Mesothelial cell of epicardium (in vitro differentiated cells): ENCODE measurements around the gene TLCD1. TPM values are rescaled to one million over a fixed set of nuclear protein-coding genes. Genes with fewer than 3 reads are reported as not detected.
A peak's percentile ranks its signal among the peaks of the same experiment; 100 is the strongest.
"Not testable (repeated sequence)": the region's sequence is repeated elsewhere in the genome, so short reads cannot be mapped to it uniquely, and the experiment has no call there.

Experiments used
- DNase-seq, 2 experiments: peaks; one replicate each; pipeline ENCODE4 v3.0.0; 2021; ENCODE audit warnings: low spot score in 2 of 2; ENCODE audit not compliant: unreplicated experiment in 2 of 2
- H3K27ac Mint-ChIP-seq: 2 replicates; pipeline ENCODE4 v1.8.0; 2021; ENCODE audit warnings: mixed read lengths
- H3K27me3 Mint-ChIP-seq: 2 replicates; pipeline ENCODE4 v1.8.0; 2021; ENCODE audit warnings: low read depth, mixed read lengths
- H3K36me3 Mint-ChIP-seq: 2 replicates; pipeline ENCODE4 v1.8.0; 2021; ENCODE audit warnings: mixed read lengths
- H3K4me1 Mint-ChIP-seq: 2 replicates; pipeline ENCODE4 v1.8.0; 2021; ENCODE audit warnings: mixed read lengths
- H3K4me3 Mint-ChIP-seq: 2 replicates; pipeline ENCODE4 v1.8.0; 2021; ENCODE audit warnings: mild to moderate bottlenecking, moderate library complexity, mixed read lengths
- H3K9me3 Mint-ChIP-seq: 2 replicates; pipeline ENCODE4 v1.8.0; 2021; ENCODE audit warnings: mixed read lengths
- CTCF ChIP-seq: fragments of 200-600 bp; sonication (generic); IDR thresholded peaks from one replicate; pipeline ENCODE4 v1.5.0; 2021; ENCODE audit warnings: antibody characterized with exemption; ENCODE audit not compliant: unreplicated experiment
- total RNA-seq: library from RNA; stranded (reverse); gene quantifications from 3 replicates; pipeline ENCODE4 v1.2.1, GENCODE V29; 2021

The TLCD1 gene
- total RNA-seq, 1 donor from 2014 or later: 2.3 TPM

- Mint-ChIP-seq H3K4me1 (peaks cover 9% of the 10 kb centered on the region), H3K4me3 (no peak overlapping the region), H3K9me3 (no peaks in the 10 kb centered on the region), H3K27me3 (no peaks in the 10 kb centered on the region), H3K36me3 (no peaks in the 10 kb centered on the region), H3K27ac (no peak overlapping the region)
- TF ChIP-seq CTCF: no peak
- DNase-seq: no peak
These were observed 12.8 kb upstream of the TLCD1 start for GRCh38 chr17:28738680-28739384.

- TF ChIP-seq CTCF: no peak
- peaks cover 7% of the 10 kb centered on the region for H3K4me1 Mint-ChIP-seq
- peak overlapping the region; percentile 59 for H3K27ac Mint-ChIP-seq
- no peak for DNase-seq
- H3K27me3 Mint-ChIP-seq: no peaks in the 10 kb centered on the region
- no peaks in the 10 kb centered on the region for H3K9me3 Mint-ChIP-seq
- no peak overlapping the region for H3K4me3 Mint-ChIP-seq
- H3K36me3 Mint-ChIP-seq: no peaks in the 10 kb centered on the region
These were observed 12.0 kb upstream of the TLCD1 start for GRCh38 chr17:28737770-28738679.

- Mint-ChIP-seq H3K4me1 (peaks cover 6% of the 10 kb centered on the region), H3K27me3 (no peaks in the 10 kb centered on the region), H3K9me3 (no peaks in the 10 kb centered on the region), H3K27ac (no peak overlapping the region), H3K36me3 (no peaks in the 10 kb centered on the region), H3K4me3 (no peak overlapping the region)
- TF ChIP-seq CTCF: no peak
- no peak for DNase-seq
These were observed 11.3 kb upstream of the TLCD1 start for GRCh38 chr17:28737316-28737715.

GRCh38 chr17:28735913-28736769 lies 10.1 kb upstream of the TLCD1 start:
- not testable (repeated sequence) for H3K27me3 Mint-ChIP-seq, H3K4me1 Mint-ChIP-seq, H3K4me3 Mint-ChIP-seq, H3K27ac Mint-ChIP-seq, DNase-seq, H3K36me3 Mint-ChIP-seq, H3K9me3 Mint-ChIP-seq

GRCh38 chr17:28735242-28735722 lies 9.2 kb upstream of the TLCD1 start:
- Mint-ChIP-seq H3K27me3 (no peaks in the 10 kb centered on the region), H3K9me3 (no peaks in the 10 kb centered on the region), H3K4me1 (peaks cover 6% of the 10 kb centered on the region), H3K27ac (no peak overlapping the region), H3K4me3 (no peak overlapping the region), H3K36me3 (no peaks in the 10 kb centered on the region)
- no peak for DNase-seq
- no peak for TF ChIP-seq CTCF
